C4-2B (cell line): ENCODE measurements around the gene PDGFC.

ENCODE experiments used
- CTCF ChIP-seq: fragments of 450-650 bp; conservative IDR thresholded peaks from 2 replicates; pipeline ENCODE4 v1.5.1; 2017; ENCODE audit warnings: mild to moderate bottlenecking
- ZFX ChIP-seq: fragments of 450-650 bp; IDR thresholded peaks from 2 replicates; pipeline ENCODE4 v1.6.1; 2017

DNA sequence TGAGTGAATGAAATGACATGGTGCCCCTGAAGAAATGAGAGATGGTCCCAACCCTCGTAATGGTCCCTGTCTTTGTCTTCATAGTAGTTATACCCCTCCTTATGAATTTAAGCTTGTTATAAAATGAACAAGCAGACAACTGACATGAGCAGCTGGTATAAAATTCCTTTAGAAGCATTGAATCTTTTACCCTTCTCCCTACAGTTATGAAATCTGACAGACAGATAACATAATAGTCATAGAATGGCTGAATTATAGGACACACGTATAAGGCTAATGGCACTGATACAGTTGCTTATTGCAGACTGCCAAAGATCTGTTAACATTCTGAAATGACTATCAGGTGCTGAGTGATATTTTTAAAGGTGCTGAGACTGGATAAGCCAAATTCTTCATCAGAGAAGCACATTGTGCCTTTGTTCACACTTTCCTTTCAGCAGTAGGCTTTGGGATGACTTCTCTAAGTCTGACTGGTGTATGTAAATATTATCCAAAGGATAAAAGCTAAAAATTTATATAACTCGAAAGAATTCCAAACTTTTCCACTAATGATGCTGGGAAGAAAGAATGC lies 47.4 kb upstream of the PDGFC start:
- TF ChIP-seq CTCF (no peak), ZFX (no peak)
